Measurements from ENCODE around the gene CEL.
"Not testable (repeated sequence)": the region's sequence is repeated elsewhere in the genome, so short reads cannot be mapped to it uniquely, and the experiment has no call there.

Gene CEL

DNA sequence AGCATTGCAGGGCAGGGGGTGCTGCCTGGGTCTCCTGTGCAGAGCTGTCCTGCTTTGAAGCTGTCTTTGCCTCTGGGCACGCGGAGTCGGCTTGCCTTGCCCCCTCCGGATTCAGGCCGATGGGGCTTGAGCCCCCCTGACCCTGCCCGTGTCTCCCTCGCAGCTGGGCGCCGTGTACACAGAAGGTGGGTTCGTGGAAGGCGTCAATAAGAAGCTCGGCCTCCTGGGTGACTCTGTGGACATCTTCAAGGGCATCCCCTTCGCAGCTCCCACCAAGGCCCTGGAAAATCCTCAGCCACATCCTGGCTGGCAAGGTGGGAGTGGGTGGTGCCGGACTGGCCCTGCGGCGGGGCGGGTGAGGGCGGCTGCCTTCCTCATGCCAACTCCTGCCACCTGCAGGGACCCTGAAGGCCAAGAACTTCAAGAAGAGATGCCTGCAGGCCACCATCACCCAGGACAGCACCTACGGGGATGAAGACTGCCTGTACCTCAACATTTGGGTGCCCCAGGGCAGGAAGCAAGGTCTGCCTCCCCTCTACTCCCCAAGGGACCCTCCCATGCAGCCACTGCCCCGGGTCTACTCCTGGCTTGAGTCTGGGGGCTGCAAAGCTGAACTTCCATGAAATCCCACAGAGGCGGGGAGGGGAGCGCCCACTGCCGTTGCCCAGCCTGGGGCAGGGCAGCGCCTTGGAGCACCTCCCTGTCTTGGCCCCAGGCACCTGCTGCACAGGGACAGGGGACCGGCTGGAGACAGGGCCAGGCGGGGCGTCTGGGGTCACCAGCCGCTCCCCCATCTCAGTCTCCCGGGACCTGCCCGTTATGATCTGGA lies 2.7 kb downstream of the CEL start:
- no peak for DNase-seq (ENCODE audit: low spot score)

DNA sequence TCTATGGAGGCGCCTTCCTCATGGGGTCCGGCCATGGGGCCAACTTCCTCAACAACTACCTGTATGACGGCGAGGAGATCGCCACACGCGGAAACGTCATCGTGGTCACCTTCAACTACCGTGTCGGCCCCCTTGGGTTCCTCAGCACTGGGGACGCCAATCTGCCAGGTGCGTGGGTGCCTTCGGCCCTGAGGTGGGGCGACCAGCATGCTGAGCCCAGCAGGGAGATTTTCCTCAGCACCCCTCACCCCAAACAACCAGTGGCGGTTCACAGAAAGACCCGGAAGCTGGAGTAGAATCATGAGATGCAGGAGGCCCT lies 3.2 kb downstream of the CEL start:
- no peak for DNase-seq (ENCODE audit: low spot score)

DNA sequence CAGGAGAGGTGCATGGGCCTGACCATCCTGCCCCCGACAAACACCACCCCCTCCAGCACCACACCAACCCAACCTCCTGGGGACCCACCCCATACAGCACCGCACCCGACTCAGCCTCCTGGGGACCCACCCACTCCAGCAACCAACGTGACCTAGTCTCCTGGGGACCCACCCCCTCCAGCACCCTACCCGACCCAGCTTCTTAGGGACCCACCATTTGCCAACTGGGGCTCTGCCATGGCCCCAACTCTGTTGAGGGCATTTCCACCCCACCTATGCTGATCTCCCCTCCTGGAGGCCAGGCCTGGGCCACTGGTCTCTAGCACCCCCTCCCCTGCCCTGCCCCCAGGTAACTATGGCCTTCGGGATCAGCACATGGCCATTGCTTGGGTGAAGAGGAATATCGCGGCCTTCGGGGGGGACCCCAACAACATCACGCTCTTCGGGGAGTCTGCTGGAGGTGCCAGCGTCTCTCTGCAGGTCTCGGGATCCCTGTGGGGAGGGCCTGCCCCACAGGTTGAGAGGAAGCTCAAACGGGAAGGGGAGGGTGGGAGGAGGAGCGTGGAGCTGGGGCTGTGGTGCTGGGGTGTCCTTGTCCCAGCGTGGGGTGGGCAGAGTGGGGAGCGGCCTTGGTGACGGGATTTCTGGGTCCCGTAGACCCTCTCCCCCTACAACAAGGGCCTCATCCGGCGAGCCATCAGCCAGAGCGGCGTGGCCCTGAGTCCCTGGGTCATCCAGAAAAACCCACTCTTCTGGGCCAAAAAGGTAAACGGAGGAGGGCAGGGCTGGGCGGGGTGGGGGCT lies 4.6 kb downstream of the CEL start:
- no peak for DNase-seq (ENCODE audit: low spot score)

DNA sequence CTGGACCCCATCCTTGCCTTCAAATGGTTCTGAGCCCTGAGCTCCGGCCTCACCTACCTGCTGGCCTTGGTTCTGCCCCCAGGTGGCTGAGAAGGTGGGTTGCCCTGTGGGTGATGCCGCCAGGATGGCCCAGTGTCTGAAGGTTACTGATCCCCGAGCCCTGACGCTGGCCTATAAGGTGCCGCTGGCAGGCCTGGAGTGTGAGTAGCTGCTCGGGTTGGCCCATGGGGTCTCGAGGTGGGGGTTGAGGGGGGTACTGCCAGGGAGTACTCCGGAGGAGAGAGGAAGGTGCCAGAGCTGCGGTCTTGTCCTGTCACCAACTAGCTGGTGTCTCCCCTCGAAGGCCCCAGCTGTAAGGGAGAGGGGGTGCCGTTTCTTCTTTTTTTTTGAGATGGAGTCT lies 5.2 kb downstream of the CEL start:
- no peak for DNase-seq (ENCODE audit: low spot score)

DNA sequence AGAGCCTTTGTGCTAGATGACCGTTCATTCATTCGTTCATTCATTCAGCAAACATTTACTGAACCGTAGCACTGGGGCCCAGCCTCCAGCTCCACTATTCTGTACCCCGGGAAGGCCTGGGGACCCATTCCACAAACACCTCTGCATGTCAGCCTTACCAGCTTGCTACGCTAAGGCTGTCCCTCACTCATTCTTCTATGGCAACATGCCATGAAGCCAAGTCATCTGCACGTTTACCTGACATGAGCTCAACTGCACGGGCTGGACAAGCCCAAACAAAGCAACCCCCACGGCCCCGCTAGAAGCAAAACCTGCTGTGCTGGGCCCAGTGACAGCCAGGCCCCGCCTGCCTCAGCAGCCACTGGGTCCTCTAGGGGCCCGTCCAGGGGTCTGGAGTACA lies 6.0 kb downstream of the CEL start:
- no peak for DNase-seq (ENCODE audit: low spot score)

DNA sequence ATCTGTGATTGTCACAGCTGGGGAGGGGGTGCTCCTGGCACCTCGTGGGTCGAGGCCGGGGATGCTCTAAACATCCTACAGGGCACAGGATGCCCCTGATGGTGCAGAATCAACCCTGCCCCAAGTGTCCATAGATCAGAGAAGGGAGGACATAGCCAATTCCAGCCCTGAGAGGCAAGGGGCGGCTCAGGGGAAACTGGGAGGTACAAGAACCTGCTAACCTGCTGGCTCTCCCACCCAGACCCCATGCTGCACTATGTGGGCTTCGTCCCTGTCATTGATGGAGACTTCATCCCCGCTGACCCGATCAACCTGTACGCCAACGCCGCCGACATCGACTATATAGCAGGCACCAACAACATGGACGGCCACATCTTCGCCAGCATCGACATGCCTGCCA lies 6.7 kb downstream of the CEL start:
- not testable (repeated sequence) for DNase-seq (ENCODE audit: low spot score)

DNA sequence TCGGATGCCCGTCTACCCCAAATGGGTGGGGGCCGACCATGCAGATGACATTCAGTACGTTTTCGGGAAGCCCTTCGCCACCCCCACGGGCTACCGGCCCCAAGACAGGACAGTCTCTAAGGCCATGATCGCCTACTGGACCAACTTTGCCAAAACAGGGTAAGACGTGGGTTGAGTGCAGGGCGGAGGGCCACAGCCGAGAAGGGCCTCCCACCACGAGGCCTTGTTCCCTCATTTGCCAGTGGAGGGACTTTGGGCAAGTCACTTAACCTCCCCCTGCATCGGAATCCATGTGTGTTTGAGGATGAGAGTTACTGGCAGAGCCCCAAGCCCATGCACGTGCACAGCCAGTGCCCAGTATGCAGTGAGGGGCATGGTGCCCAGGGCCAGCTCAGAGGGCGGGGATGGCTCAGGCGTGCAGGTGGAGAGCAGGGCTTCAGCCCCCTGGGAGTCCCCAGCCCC lies 8.8 kb downstream of the CEL start:
- DNase-seq (ENCODE audit: low spot score), result not testable (repeated sequence)

DNA sequence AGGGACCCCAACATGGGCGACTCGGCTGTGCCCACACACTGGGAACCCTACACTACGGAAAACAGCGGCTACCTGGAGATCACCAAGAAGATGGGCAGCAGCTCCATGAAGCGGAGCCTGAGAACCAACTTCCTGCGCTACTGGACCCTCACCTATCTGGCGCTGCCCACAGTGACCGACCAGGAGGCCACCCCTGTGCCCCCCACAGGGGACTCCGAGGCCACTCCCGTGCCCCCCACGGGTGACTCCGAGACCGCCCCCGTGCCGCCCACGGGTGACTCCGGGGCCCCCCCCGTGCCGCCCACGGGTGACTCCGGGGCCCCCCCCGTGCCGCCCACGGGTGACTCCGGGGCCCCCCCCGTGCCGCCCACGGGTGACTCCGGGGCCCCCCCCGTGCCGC lies 9.2 kb downstream of the CEL start:
- not testable (repeated sequence) for DNase-seq (ENCODE audit: low spot score)

DNA sequence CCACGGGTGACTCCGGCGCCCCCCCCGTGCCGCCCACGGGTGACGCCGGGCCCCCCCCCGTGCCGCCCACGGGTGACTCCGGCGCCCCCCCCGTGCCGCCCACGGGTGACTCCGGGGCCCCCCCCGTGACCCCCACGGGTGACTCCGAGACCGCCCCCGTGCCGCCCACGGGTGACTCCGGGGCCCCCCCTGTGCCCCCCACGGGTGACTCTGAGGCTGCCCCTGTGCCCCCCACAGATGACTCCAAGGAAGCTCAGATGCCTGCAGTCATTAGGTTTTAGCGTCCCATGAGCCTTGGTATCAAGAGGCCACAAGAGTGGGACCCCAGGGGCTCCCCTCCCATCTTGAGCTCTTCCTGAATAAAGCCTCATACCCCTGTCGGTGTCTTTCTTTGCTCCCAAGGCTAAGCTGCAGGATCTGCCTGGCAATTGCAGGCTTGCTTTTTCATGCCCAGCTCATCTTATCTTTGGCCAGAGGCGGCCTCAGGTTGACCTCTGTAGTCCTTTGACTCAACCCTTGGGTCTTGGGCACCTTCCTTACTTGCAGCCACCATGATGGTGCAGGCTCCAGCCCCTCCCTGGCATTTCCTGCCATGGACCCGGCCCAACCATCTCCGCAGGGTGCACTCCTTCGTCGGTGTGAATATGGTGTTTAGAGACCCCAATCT lies 9.8 kb downstream of the CEL start:
- DNase-seq (ENCODE audit: low spot score), result no peak

DNA sequence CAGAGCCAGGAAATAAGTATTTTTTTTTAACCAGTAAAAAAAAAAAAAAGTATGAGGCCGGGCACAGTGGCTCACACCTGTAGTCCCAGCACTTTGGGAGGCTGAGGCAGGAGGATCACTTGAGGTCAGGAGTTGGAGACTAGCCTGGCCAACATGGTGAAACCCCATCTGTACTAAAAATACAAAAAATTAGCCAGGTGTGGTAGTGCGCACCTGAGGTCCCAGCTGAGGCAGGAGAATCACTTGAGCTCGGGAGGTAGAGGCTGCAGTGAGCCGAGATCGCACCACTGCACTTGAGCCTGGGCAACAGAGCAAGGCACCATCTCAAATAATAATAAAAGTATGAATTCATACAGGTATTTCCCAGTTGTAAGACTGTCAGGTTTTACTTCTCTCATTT lies 10.4 kb downstream of the CEL start:
- not testable (repeated sequence) for DNase-seq (ENCODE audit: low spot score)

DNA sequence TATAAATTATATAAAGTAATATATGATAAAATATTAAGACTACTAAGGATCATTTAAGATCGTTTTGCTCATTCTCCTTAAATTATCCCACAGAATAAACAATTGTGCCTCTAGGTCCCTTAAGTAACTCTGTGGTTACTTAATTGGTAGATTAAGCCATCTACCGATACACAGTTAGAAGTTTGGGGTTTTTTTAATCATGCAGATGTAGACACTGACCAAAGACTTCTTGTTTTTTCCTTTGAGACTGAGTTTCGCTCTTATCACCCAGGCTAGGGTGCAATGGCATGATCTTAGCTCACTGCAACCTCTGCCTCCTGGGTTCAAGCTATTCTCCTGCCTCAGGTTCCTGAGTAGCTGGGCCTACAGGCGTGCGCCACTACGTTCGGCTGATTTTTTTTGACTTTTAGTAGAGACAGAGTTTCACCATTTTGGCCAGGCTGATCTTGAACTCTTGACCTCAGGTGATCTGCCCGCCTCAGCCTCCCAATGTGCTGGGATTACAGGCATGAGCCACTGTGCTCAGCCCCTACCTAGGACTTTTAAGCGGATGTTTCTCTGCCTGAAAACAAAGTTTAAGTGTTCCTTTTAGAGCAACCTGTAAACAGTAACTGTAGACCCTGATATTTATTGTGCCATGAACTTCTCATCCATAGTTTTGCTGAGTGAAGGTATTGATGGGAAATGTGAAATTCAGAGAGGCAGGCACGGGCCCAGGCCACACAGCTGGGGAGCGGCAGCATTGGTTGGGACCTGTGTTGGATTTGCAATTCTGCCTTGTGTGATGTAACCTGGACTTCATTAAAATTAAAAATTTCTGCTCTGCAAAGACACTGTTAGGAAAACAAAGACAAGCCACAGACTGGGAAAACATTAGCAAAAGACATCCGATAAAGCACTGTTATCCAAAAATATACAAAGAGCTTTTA lies 11.6 kb downstream of the CEL start:
- no peak for DNase-seq (ENCODE audit: low spot score)

DNA sequence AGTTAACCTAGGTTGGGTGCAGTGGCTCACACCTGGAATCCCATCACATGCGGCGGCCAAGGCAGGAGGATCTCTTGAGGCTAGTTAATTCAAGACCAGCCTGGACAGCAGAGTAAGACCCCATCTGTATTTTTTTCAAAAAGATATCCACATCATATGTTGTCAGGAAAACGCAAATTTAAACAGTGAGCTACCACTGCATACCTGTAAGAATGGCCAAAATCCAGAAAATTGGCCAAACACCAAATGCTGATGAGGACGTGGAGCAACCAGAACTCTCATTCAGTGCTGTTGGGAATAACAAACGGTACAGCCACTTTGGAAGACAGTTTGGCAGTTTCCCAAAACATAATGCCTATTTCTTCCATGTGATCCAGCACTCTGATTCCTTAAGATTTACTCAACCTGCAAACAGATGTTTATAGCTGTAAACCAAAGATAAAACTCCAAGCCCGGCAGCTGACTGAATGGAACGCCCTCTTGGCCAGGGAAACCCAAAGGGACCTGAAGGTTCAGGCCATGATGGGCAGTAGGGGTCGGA lies 12.4 kb downstream of the CEL start:
- no peak for DNase-seq (ENCODE audit: low spot score)

DNA sequence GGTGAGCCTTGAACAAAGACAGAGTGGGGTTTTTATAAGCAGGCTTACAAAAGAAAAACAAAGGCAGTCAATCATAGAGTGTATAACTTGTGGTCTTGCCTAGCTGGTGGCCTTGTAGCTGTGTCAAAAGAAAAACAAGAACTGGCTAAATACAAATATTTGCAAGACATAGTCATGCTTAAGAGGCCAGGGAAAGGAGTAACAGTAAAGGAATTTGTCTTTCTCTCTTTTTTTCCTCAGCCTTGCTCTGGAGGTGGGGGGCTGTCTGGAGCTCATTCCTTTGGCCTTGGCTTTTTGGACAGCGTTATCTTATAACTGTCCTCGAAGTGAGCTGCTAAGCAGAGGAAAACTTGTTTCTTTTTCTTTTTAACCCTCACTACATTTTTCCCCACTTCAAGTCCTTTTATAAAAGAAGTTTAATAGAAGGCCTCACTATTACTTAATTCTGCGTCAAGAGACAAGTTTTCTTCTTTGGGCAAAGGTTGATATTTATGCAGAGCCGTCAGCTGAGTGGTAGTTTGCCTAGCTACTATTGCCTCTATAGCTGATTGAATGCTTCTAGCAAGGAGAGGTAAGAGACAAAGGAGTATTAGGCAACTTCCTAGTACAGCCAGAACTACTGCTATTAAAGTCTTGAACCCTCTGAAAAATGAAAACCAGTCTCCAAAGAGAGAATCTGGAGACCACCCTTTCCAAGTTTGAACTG lies 14.3 kb downstream of the CEL start:
- DNase-seq (ENCODE audit: low spot score), result no peak

DNA sequence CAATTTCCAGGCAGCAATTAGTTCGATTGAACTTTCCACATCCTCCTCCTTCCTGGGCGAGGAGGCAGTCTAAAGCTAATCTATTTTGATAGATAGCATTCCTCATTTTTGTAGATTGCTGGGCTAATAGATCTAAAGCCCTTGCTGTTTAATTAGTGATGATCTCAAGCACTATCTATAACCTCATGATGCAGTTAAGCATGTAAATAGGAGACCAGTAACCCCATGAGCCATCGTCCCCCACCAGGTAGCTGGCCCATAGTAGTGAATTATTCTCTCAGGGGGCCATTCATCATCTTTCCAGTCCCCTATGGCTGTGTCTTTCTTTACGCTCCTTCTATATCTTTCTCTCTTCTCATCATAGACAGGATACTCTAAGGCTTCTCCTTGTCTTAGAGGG lies 14.9 kb downstream of the CEL start:
- DNase-seq (ENCODE audit: low spot score), result no peak

DNA sequence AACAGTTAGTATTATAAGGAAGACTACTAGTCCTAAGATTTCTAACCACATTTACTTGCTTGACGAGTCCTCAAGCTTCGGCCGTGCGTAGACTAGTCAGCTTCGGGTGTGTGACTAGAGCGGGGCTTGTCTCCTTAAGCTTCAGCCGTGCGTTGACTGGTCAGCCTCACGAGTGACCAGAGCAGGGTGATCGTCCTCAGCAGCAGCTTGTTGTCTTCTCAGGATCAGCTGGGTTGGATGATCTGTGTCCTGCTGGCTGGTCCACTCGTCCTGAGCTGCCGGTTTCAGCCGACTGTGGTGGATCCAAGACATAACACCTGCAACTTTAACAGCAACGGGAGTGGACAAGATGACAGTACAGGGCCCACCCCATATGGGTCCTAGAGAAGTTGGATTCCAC lies 16.7 kb downstream of the CEL start:
- no peak for DNase-seq (ENCODE audit: low spot score)

DNA sequence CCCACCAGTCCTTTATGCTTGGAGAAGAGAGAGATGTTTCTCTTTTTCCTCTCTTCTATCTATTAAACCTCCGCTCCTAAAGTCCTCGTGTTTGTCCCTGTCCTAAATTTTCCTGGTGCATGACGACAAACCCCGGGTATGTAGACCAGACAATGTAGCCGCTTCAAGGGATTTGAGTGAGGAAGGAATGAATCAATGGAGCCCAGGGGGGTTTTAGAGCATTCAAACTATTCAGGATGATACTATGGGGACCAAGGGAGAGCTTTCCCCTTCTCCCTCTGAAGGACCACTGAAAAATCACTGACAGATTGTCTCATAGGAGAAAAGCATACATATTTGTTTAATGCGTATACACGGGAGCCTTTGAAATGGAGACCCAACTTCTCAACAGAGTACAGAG lies 18.4 kb downstream of the CEL start:
- DNase-seq (ENCODE audit: low spot score), result no peak

DNA sequence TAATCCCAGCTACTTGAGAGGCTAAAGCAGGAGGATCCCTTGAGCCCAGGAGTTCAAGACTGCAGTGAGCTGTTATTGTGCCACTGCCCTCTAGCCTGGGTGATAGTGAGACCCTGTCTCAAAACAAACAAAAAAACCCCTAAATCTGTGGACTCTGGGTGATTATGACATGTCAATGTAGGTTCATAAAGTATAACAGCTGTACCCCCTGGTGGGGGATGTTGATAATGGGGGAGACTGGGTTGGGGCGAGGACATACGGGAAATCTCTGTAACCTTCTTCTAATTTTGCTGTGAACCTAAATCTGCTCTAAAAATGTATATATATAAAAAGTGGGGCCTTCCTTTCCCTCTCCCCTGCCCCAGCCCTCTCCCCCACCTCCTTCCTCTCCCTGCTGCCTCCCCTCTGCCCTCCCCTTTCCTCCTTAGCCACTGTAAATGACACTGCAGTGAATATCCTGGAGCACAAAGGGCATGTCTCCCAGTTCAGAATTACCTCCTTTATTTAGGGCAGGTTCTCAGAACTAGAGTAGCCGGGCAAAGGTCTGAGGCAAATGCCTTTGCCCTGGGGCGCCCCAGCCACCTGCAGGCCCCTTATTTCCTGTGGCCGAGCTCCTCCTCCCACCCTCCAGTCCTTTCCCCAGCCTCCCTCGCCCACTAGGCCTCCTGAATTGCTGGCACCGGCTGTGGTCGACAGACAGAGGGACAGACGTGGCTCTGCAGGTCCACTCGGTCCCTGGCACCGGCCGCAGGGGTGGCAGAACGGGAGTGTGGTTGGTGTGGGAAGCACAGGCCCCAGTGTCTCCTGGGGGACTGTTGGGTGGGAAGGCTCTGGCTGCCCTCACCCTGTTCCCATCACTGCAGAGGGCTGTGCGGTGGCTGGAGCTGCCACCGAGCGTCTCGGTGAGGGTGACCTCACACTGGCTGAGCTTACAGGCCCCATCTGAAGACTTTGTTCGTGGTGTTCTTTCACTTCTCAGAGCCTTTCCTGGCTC lies 19.3 kb downstream of the CEL start:
- not testable (repeated sequence) for DNase-seq (ENCODE audit: low spot score)

DNA sequence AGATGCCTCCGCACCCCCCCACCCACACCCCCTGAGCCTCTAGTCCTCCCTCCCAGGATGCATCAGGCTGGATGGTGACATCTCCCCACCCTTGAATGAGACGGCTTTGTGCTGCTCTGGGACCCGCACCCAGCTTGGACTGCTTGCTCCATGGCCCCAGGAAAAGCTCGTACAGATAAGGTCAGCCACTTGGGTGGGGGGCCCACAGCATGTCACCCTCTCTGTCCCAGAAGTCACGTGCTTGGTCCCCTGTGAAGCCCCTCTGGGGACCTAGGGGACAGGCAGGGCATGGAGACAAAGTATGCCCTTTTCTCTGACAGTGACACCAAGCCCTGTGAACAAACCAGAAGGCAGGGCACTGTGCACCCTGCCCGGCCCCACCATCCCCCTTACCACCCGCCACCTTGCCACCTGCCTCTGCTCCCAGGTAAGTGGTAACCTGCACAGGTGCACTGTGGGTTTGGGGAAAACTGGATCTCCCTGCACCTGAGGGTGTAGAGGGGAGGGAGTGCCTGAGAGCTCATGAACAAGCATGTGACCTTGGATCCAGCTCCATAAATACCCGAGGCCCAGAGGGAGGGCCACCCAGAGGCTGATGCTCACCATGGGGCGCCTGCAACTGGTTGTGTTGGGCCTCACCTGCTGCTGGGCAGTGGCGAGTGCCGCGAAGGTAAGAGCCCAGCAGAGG lies 20.3 kb downstream of the CEL start:
- DNase-seq (ENCODE audit: low spot score), result not testable (repeated sequence)

DNA sequence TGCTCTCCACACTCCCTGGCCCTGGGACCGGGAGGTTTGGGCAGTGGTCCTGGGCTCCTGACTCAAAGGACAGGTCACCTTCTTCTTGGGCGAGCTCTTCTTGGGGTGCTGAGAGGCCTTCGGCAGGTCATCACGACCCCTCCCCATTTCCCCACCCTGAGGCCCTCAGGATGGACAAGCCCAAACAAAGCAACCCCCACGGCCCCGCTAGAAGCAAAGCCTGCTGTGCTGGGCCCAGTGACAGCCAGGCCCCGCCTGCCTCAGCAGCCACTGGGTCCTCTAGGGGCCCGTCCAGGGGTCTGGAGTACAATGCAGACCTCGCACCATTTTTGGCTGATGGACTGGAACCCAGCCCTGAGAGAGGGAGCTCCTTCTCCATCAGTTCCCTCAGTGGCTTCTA lies 21.9 kb downstream of the CEL start:
- DNase-seq (ENCODE audit: low spot score), result not testable (repeated sequence)

Measured in ecto neural progenitor cell (in vitro differentiated cells).